Endothelial cell of umbilical vein (primary cell): ENCODE data around the gene TXN. TPM values are rescaled to one million over a fixed set of nuclear protein-coding genes. Genes with fewer than 3 reads are reported as not detected.

Experiments
- BruUV-seq: library from RNA; stranded (reverse); fragments of 400-500 nt; replicated peaks from 2 replicates; lab custom pipeline; 2021; lab: Mats Ljungman, UMichigan
- CTCF ChIA-PET: fragments of 300-600, 350-600 bp; sonication (Branson Sonifier 250); formaldehyde crosslinking; loops from one replicate; lab custom pipeline; 2021; ENCODE audit warnings: antibody characterized with exemption, inconsistent platforms; lab: Charles Lee
- POLR2A ChIA-PET: fragments of 300-600, 350-600 bp; sonication (Branson Sonifier 250); formaldehyde crosslinking; loops from one replicate; lab custom pipeline; 2021; ENCODE audit warnings: antibody characterized with exemption, inconsistent platforms; lab: Charles Lee
- DNase-seq: peaks from one replicate; pipeline ENCODE4 v3.0.0-alpha.2; 2011; ENCODE audit warnings: low read depth, low spot score
- FAIRE-seq: peaks from 2 replicates; lab custom pipeline; 2011; peaks lifted over from hg19 to GRCh38; lab: Jason Lieb, UNC
- H2AFZ ChIP-seq: 2 replicates; pipeline ENCODE4 v1.6.0; 2012; ENCODE audit warnings: low read depth, low read length, control low read depth, inconsistent platforms
- H3K27ac ChIP-seq: 2 replicates; pipeline ENCODE4 v1.5.1; 2011; ENCODE audit warnings: low read depth, mild to moderate bottlenecking, control low read depth, low read length, moderate library complexity; ENCODE audit not compliant: insufficient read depth
- H3K27me3 ChIP-seq, 2 experiments: 2 replicates each; pipeline versions ENCODE4 v1.6.0 to v1.6.1; 2011; ENCODE audit warnings: low read length in 2 of 2, mixed read lengths in 1 of 2; ENCODE audit not compliant: control insufficient read depth in 2 of 2, insufficient read depth in 2 of 2
- H3K36me3 ChIP-seq, 2 experiments: 2 replicates in 1 of 2; 3 replicates in 1 of 2; pipeline ENCODE4 v1.5.1; 2011; ENCODE audit warnings: low read length in 2 of 2, mild to moderate bottlenecking in 1 of 2, moderate library complexity in 1 of 2; ENCODE audit not compliant: control insufficient read depth in 2 of 2, insufficient read depth in 2 of 2; ENCODE audit errors: extremely low read depth in 1 of 2
- H3K4me1 ChIP-seq: 3 replicates; pipeline ENCODE4 v1.5.1; 2011; ENCODE audit warnings: mild to moderate bottlenecking, low read length; ENCODE audit not compliant: control insufficient read depth, insufficient read depth; ENCODE audit errors: extremely low read depth
- H3K4me2 ChIP-seq: 2 replicates; pipeline ENCODE4 v1.6.1; 2011; ENCODE audit warnings: low read length, control low read depth, mixed read lengths; ENCODE audit not compliant: insufficient read depth
- H3K4me3 ChIP-seq, 3 experiments: fragments of 200-600 bp in 1 of 3; sonication (generic), shearing (Covaris generic) in 1 of 3; replicated peaks in 1 of 3; 2 replicates each; pipeline ENCODE4 v1.5.1; 2011 to 2016; ENCODE audit warnings: control low read depth in 3 of 3, low read length in 3 of 3, mild to moderate bottlenecking in 2 of 3, inconsistent platforms in 1 of 3, low read depth in 1 of 3, moderate library complexity in 1 of 3; ENCODE audit not compliant: insufficient read depth in 1 of 3
- H3K79me2 ChIP-seq: 2 replicates; pipeline ENCODE4 v1.6.0; 2012; ENCODE audit warnings: low read length, inconsistent platforms; ENCODE audit not compliant: control insufficient read depth, insufficient read depth
- H3K9ac ChIP-seq: replicated peaks from 2 replicates; pipeline ENCODE3; 2011; ENCODE audit warnings: low read length, control low read depth; ENCODE audit not compliant: insufficient read depth; ENCODE audit errors: extremely low read depth
- H3K9me1 ChIP-seq: replicated peaks from 3 replicates; pipeline ENCODE4 v1.6.0; 2011; ENCODE audit warnings: mild to moderate bottlenecking, low read length; ENCODE audit not compliant: control insufficient read depth, insufficient read depth; ENCODE audit errors: extremely low read depth
- H3K9me3 ChIP-seq: replicated peaks from 2 replicates; pipeline ENCODE4 v1.5.1; 2012; ENCODE audit warnings: low read length, inconsistent platforms; ENCODE audit not compliant: control insufficient read depth, insufficient read depth
- H4K20me1 ChIP-seq: replicated peaks from 2 replicates; pipeline ENCODE3; 2011; ENCODE audit warnings: mild to moderate bottlenecking, low read length; ENCODE audit not compliant: control insufficient read depth, insufficient read depth; ENCODE audit errors: extremely low read depth
- CTCF ChIP-seq, 2 donors: IDR thresholded peaks; 1 replicate in 1 of 2; 2 replicates in 1 of 2; pipeline ENCODE4 v1.5.1; 2011; ENCODE audit warnings: low read length in 2 of 2, mild to moderate bottlenecking in 2 of 2, moderate library complexity in 2 of 2, control low read depth in 1 of 2, inconsistent platforms in 1 of 2, low read depth in 1 of 2; ENCODE audit not compliant: insufficient read depth in 1 of 2; ENCODE audit errors: extremely low read depth in 1 of 2
- EZH2 ChIP-seq: IDR thresholded peaks from 2 replicates; pipeline ENCODE4 v1.6.1; 2012; ENCODE audit warnings: borderline replicate concordance, low read depth, mild to moderate bottlenecking, moderate library complexity, low read length, inconsistent platforms; ENCODE audit not compliant: severe bottlenecking
- FOS ChIP-seq: IDR thresholded peaks from 2 replicates; pipeline ENCODE4 v1.6.1; 2011; ENCODE audit warnings: mild to moderate bottlenecking, low read length, moderate library complexity, borderline replicate concordance; ENCODE audit not compliant: insufficient read depth
- GATA2 ChIP-seq: IDR thresholded peaks from 2 replicates; pipeline ENCODE4 v1.7.0; 2011; ENCODE audit warnings: low read depth, mild to moderate bottlenecking, moderate library complexity, mixed read lengths, low read length; ENCODE audit not compliant: insufficient read length, insufficient read depth
- JUN ChIP-seq: IDR thresholded peaks from 2 replicates; pipeline ENCODE4 v1.6.1; 2011; ENCODE audit warnings: borderline replicate concordance, low read depth; ENCODE audit not compliant: insufficient read length, insufficient read depth
- MAX ChIP-seq: IDR thresholded peaks from 2 replicates; pipeline ENCODE4 v1.6.1; 2011; ENCODE audit not compliant: insufficient read depth, insufficient read length
- MYC ChIP-seq: IDR thresholded peaks from one replicate; pipeline ENCODE4 v1.6.1; 2011; ENCODE audit warnings: mild to moderate bottlenecking, low read depth, low read length
- POLR2A ChIP-seq: IDR thresholded peaks from 2 replicates; pipeline ENCODE4 v1.6.1; 2012; ENCODE audit warnings: low read depth, mild to moderate bottlenecking, control low read depth, low read length
- POLR2AphosphoS5 ChIP-seq: IDR thresholded peaks from 2 replicates; pipeline ENCODE4 v1.6.1; 2012; ENCODE audit warnings: low read depth, mild to moderate bottlenecking, control low read depth, low read length, moderate library complexity; ENCODE audit not compliant: insufficient read depth
- dilution Hi-C: fragments of 300-500 bp; cut with MboI; formaldehyde crosslinking; loops from one replicate; pipeline ENCODE4 v1.15.0; 2019; ENCODE audit warnings: low sequenced_read_pairs; ENCODE audit not compliant: extremely low pct_ligation_motif_present
- intact Hi-C: fragments of 100-400 bp; cut with micrococcal nuclease; formaldehyde crosslinking; loops from one replicate; pipeline ENCODE4 v1.10.0; 2022
- polyA plus RNA-seq, 4 experiments: library from polyadenylated mRNA; depleted of rRNA in 3 of 4; stranded (reverse) in 3 of 4; unstranded in 1 of 4; fragments of >200 nt; gene quantifications; 2 replicates each; pipeline versions ENCODE4 v1.2.1 to v1.2.3, GENCODE V29; 2011 to 2012; ENCODE audit warnings: missing spikeins in 1 of 4
- total RNA-seq: library from RNA; stranded (reverse); gene quantifications from 2 replicates; pipeline ENCODE4 v1.2.3, GENCODE V29; 2021

TXN gene
- total and polyA plus RNA-seq, 2 donors (not counting 3 experiments of a cell fraction or from before 2014, with no cell fraction given) = 280 to 373 TPM

- no peaks in the 10 kb centered on the region for H3K9me3 ChIP-seq
- no peak overlapping the region for H3K4me3 ChIP-seq
- H3K9ac ChIP-seq = no peak overlapping the region
- no peaks in the 10 kb centered on the region for H3K27me3 ChIP-seq
- no peaks in the 10 kb centered on the region for H3K4me1 ChIP-seq
- no peak for TF ChIP-seq JUN
- TF ChIP-seq EZH2 = no peak
- no peak for TF ChIP-seq POLR2A
- TF ChIP-seq POLR2AphosphoS5 = no peak
- no peak for TF ChIP-seq CTCF (IDR thresholded peaks at IDR 0.05; ENCODE audit: extremely low read depth in 1 of 2, insufficient read depth in 1 of 2, low read depth in 1 of 2, low read length in 2 of 2)
- no peak for TF ChIP-seq MYC
- no peak for TF ChIP-seq FOS
- TF ChIP-seq MAX = no peak
- no peak for TF ChIP-seq GATA2
- CTCF ChIA-PET = no interaction called here
- DNase-seq (no peak), FAIRE-seq (no peak)
- H3K9me1 ChIP-seq = no peaks in the 10 kb centered on the region
- intact Hi-C loops (no loop called here), dilution Hi-C loops (no loop called here)
- no peak overlapping the region for H3K27ac ChIP-seq
- no peak overlapping the region for H2AFZ ChIP-seq
- no peaks in the 10 kb centered on the region for H4K20me1 ChIP-seq
- no peaks in the 10 kb centered on the region for H3K36me3 ChIP-seq
- POLR2A ChIA-PET = no interaction called here
- H3K4me2 ChIP-seq = no peak overlapping the region
- no TSS peak for BruUV-seq
- no peaks in the 10 kb centered on the region for H3K79me2 ChIP-seq
These were observed 35.7 kb upstream of the TXN start for GRCh38 chr9:110291921-110292557.
